Gastroesophageal sphincter (tissue), 4 donors: ENCODE data around the gene ST6GAL2. TPM values are rescaled to one million over a fixed set of nuclear protein-coding genes. Genes with fewer than 3 reads are reported as not detected.

Experiments used
- ATAC-seq: fragments of 150-250 bp; one replicate; pipeline ENCODE4 v1.9.1; 2016; ENCODE audit warnings: mild to moderate bottlenecking, moderate library complexity
- H3K27ac ChIP-seq, 4 donors: fragments of 200-600 bp; sonication (generic) in 3 of 4; 1 replicate in 3 of 4; 2 replicates in 1 of 4; pipeline ENCODE4 v1.5.1; 2016 to 2019
- H3K27me3 ChIP-seq: fragments of 200-600 bp; sonication (generic); one replicate; pipeline ENCODE4 v1.5.1; 2019
- H3K36me3 ChIP-seq, 2 donors: fragments of 200-600 bp; sonication (generic); one replicate each; pipeline ENCODE4 v1.5.1; 2019; ENCODE audit warnings: control low read depth in 1 of 2
- H3K4me1 ChIP-seq, 3 donors: fragments of 200-600 bp; sonication (generic); 1 replicate in 2 of 3; 2 replicates in 1 of 3; pipeline ENCODE4 v1.5.1; 2016 to 2019; ENCODE audit warnings: control low read depth in 2 of 3
- H3K4me3 ChIP-seq, 2 donors: fragments of 200-600 bp; sonication (generic); one replicate each; pipeline ENCODE4 v1.5.1; 2019; ENCODE audit warnings: mild to moderate bottlenecking in 1 of 2, moderate library complexity in 1 of 2
- H3K9me3 ChIP-seq, 3 donors: fragments of 200-600 bp; sonication (generic); one replicate each; pipeline ENCODE4 v1.5.1; 2017 to 2019; ENCODE audit warnings: control low read depth in 2 of 3
- CTCF ChIP-seq, 4 experiments: fragments of 200-600 bp in 2 of 4; fragments of 450-650 bp in 2 of 4; sonication (generic) in 1 of 4; IDR thresholded peaks; one replicate each; pipeline ENCODE4 v1.5.1; 2017 to 2019; ENCODE audit warnings: antibody characterized with exemption in 4 of 4, mild to moderate bottlenecking in 2 of 4, moderate library complexity in 2 of 4
- EP300 ChIP-seq: sonication (generic); formaldehyde crosslinking; IDR thresholded peaks from one replicate; pipeline ENCODE4 v1.6.1; 2017; ENCODE audit warnings: antibody characterized with exemption, mild to moderate bottlenecking
- POLR2A ChIP-seq, 2 donors: fragments of 450-650 bp; IDR thresholded peaks; one replicate each; pipeline ENCODE4 v1.6.1; 2017; ENCODE audit warnings: antibody characterized with exemption in 2 of 2, mild to moderate bottlenecking in 2 of 2, moderate library complexity in 1 of 2
- POLR2AphosphoS5 ChIP-seq: sonication (generic); formaldehyde crosslinking; IDR thresholded peaks from one replicate; pipeline ENCODE4 v1.6.1; 2017; ENCODE audit warnings: antibody characterized with exemption
- WGBS, 2 donors: methylation state at CpG; one replicate each; pipeline ENCODE4 v1.1.5; 2018; ENCODE audit warnings: low coverage in 1 of 2; 5-methylcytosine and 5-hydroxymethylcytosine counted together
- total RNA-seq, 4 donors: library from RNA; depleted of rRNA; stranded (reverse); fragments of >200 nt; gene quantifications; one replicate each; pipeline ENCODE4 v1.1.0, GENCODE V29; 2016

The ST6GAL2 gene
- 10 to 100 TPM in 3 of 4 donors, 1 to 10 TPM in 1; 2.4 to 29.0 (median 20.6) TPM for total RNA-seq

- 0% methylated on average over 10 of the region's 118 CpGs; no CpG with 5 or more reads in 1 of the 2 donors for WGBS, 2 donors
- Histone ChIP-seq H3K4me3 (peak within 1 kb of the TSS; percentile 69 to 75), H3K36me3 (no peaks in the 10 kb centered on the region), H3K27ac (peak within 1 kb of the TSS; percentile 19 to 86 (median 78)), H3K9me3 (no peaks in the 10 kb centered on the region), H3K27me3 (peaks cover 25% of the 10 kb centered on the region), H3K4me1 (peaks cover 0 to 35% (median 0%) of the 10 kb centered on the region in 3 donors)
- TF ChIP-seq POLR2A (IDR thresholded peaks at IDR 0.05): peak in 1 of 2 donors; percentile 30
- no peak for TF ChIP-seq POLR2AphosphoS5
- TF ChIP-seq CTCF (IDR thresholded peaks at IDR 0.05): peak in 1 of 4 experiments; percentile 38
- no peak for TF ChIP-seq EP300
- ATAC-seq: peak; percentile 50
These were observed at the start of gene ST6GAL2 for GRCh38 chr2:106885971-106886915. Gene ST6GAL2, minus strand, starts transcription at chr2:106886167. Its CDS starts 42,190 bp downstream, at chr2:106843977.

- Histone ChIP-seq H3K4me1 (no peaks in the 10 kb centered on the region), H3K9me3 (no peaks in the 10 kb centered on the region), H3K27me3 (no peaks in the 10 kb centered on the region), H3K27ac (no peak overlapping the region), H3K4me3 (no peak overlapping the region), H3K36me3 (no peaks in the 10 kb centered on the region)
- no peak for ATAC-seq
- TF ChIP-seq EP300 (no peak), POLR2AphosphoS5 (no peak), CTCF (IDR thresholded peaks at IDR 0.05) (no peak), POLR2A (IDR thresholded peaks at IDR 0.05) (no peak)
- 51 to 70% methylated on average over 2 to 3 of the region's 3 CpGs for WGBS, 2 donors
These were observed 46.7 kb upstream of the ST6GAL2 start for GRCh38 chr2:106932644-106933043.

- Histone ChIP-seq H3K36me3 (no peaks in the 10 kb centered on the region), H3K4me3 (no peak overlapping the region), H3K27ac (no peak overlapping the region), H3K27me3 (no peaks in the 10 kb centered on the region), H3K9me3 (peaks cover 0 to 3% (median 0%) of the 10 kb centered on the region in 3 donors), H3K4me1 (no peaks in the 10 kb centered on the region)
- WGBS, 2 donors: 85 to 92% methylated on average over 4 to 5 of the region's 5 CpGs
- TF ChIP-seq CTCF (IDR thresholded peaks at IDR 0.05) (no peak), EP300 (no peak), POLR2A (IDR thresholded peaks at IDR 0.05) (no peak), POLR2AphosphoS5 (no peak)
- ATAC-seq: no peak
These were observed 45.9 kb upstream of the ST6GAL2 start for GRCh38 chr2:106931717-106932335.

GRCh38 chr2:106921451-106921850 lies 35.5 kb upstream of the ST6GAL2 start:
- ATAC-seq: no peak
- Histone ChIP-seq H3K27ac (no peak overlapping the region), H3K4me1 (no peaks in the 10 kb centered on the region), H3K36me3 (no peaks in the 10 kb centered on the region), H3K9me3 (peaks cover 0 to 9% (median 0%) of the 10 kb centered on the region in 3 donors), H3K27me3 (no peaks in the 10 kb centered on the region), H3K4me3 (no peak overlapping the region)
- 77 to 100% methylated on average over 1 of the region's 1 CpG for WGBS, 2 donors
- no peak for TF ChIP-seq CTCF (IDR thresholded peaks at IDR 0.05)
- TF ChIP-seq EP300: no peak
- TF ChIP-seq POLR2AphosphoS5: no peak
- no peak for TF ChIP-seq POLR2A (IDR thresholded peaks at IDR 0.05)
